Epidermal melanocyte (primary cell): ENCODE results near the gene TBC1D30.

Experiments
- DNase-seq: peaks from one replicate; pipeline ENCODE4 v3.0.0; 2011; ENCODE audit warnings: low spot score; ENCODE audit not compliant: insufficient read length

TBC1D30 gene

DNA sequence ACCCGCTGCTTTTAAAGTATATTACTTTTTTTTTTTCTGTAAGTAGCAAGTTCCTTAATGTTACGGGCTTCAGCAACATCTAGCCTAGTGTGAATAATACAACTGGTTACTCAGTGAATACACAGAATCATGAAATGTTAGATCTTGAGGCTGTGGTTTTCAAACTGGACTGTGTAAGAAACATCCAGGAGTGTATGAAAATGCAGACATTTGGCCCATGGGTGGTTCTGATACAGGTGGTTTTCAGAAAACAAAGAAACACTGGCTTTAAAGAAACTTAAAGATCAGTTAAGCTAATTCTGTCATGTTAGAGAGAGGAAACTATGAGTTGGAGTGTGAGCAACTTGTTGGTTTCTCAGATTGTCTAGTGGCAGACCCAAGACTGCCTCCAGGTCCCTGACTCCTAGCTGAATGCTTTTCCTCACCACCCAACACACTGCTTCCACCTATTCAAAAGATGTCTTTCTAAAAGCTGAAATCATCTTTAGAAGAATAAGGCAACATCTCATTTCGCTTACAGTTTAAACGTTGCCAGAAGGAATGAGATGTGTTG lies 36.1 kb downstream of the TBC1D30 start:
- DNase-seq = no peak

- no peak for DNase-seq
These were observed 39.9 kb downstream of the TBC1D30 start for GRCh38 chr12:64864319-64864718.

- DNase-seq = no peak
These were observed 50.7 kb downstream of the TBC1D30 start for GRCh38 chr12:64875186-64875585.

DNA sequence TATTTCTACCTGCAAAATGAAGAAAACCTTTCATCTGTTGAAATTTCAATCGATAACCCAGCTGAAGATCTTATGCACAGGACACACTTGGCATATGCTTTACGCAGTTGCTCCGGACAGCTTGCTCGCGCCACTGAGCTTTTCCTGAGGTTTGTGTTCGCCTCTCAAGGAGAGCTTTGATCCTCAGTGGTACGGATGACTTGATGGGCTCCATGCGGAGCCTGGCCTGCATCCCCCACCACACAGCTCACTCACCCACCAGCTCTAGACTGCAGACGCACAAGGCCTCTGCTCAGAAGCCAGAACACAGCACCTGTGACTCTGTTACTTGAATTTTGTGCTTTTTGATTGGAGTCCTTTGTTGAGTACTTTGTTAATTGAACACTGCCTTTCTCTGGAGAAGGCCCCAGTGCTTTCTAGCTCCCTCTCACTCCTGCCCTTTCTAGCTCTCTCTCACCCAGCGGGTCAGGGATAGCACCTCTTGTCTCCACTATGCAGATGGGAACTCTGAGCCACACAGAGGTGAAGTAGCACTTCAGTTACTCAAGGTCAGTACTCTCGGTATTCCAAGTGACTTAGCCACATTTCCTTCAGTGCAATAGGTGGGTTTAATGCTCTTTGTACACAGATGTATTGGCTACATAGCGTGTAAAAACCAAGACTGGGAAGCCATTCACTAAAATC lies 52.1 kb downstream of the TBC1D30 start:
- no peak for DNase-seq

GRCh38 chr12:64877363-64878004 lies 53.0 kb downstream of the TBC1D30 start:
- no peak for DNase-seq

GRCh38 chr12:64882687-64883086 lies 58.2 kb downstream of the TBC1D30 start:
- no peak for DNase-seq

GRCh38 chr12:64883264-64884163 lies 59.1 kb downstream of the TBC1D30 start:
- DNase-seq = no peak

- no peak for DNase-seq
These were observed 59.7 kb downstream of the TBC1D30 start for GRCh38 chr12:64884164-64884542.

DNA sequence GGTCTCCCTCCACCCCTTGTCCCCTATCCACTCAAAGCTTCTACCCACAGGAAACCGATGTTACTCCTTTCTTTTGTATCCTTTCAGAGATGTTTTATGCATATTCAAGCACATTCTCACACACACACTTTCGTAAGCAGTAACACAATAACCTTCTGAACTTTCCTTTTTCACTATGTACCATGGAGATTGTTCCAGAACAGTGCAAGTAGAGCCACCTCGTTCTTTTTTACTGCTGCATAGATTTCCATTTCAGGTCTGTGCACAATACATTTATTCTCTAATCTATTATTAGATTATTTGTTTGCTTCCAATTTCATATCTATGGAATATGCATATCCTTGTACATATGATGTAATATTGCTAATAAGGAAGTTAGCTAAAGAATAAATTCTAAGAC lies 60.3 kb downstream of the TBC1D30 start:
- DNase-seq = no peak

- DNase-seq = no peak
These were observed 65.2 kb downstream of the TBC1D30 start for GRCh38 chr12:64889434-64890216.

DNA sequence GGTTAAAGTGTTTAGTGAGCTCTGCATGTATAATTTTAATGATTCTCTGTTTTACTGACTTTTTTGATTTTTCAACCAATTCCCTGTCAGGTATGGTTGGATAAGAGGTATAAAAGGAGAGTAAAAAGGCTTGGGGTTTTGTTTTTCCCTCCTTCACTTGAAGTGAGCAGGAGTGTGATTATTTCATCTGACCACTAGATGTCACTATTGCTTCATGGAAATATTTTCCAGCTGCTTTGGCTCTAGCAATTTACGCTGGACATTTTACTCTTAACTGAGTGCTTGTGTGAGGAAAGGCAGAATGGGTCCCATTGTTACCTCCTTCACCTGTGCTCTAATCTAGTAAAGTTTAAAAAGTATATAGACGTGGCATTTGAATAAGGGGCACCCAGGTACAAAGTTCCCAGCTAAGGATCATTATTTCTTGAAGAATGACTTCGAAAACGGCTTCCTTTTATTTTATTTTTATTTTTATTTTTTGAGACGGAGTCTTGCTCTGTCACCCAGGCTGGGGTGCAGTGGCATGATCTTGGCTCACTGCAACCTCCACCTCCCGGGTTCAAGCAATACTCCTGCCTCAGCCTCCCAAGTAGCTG lies 66.5 kb downstream of the TBC1D30 start:
- DNase-seq = peak; percentile 45

- no peak for DNase-seq
These were observed 67.2 kb downstream of the TBC1D30 start for GRCh38 chr12:64891629-64892028.

DNA sequence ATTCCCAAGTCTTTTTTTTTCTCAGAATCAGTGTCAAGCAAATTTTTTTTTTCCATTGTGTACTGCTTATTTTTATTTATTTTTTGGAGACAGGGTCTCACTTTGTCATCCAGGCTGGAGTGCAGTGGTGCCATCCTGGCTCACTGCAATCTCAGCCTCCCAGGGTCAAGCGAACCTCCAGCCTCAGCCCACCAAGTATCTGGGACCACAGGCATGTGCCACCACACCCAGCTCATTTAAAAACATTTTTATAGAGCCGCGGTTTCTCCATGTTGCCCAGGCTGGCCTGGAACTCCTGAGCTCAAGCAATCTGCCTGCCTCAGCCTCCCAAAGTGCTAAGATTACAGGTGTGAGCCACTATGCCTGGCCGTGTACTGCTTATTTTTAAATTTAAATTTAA lies 68.1 kb downstream of the TBC1D30 start:
- DNase-seq = no peak

DNA sequence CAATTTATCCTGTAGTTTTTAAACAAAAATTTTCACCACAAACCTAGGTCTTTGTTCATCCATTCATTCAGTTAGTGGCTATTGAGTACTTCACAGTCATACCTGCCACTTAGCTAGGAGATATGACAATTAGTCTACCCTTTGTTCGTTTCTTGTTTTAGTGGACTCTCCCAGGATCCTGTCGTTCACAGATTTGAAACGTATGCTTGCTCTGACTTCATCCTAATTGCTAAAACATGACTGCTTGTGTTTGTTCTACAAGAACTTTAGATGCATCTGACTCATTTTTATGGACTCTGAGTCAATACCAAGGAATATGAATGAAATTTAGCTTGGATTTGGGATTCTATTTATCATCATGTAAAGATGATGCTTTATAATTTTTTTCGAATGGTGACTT lies 69.5 kb downstream of the TBC1D30 start:
- DNase-seq = no peak

DNA sequence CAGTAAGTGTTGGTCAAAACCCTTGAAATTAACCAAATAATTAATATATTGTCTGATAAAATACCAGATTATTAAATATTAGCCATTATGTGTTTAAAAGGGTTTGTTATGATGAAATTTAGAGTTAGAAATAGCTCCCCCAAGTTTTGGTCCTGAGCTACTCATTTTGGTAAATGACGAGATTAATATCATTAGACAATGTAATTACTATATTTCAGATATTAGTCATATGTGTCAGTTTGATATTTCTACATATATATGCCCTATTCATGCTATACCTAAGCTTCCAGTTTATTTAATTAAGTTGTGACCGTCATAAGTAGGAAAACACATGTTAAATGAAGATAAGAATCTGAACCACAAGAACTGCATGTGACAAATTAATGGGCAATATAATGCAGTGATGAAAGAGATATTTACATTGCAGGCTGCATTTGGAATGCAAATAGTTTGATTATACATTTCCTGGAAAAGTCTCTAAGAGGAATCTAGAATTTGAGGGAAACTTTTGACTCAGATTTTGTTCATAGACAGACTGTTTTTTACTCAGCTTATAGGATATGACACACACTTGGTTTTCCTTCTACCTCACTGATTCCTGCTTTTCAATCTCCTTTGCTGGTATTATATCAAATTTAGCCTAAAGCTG lies 70.5 kb downstream of the TBC1D30 start:
- DNase-seq = no peak

DNA sequence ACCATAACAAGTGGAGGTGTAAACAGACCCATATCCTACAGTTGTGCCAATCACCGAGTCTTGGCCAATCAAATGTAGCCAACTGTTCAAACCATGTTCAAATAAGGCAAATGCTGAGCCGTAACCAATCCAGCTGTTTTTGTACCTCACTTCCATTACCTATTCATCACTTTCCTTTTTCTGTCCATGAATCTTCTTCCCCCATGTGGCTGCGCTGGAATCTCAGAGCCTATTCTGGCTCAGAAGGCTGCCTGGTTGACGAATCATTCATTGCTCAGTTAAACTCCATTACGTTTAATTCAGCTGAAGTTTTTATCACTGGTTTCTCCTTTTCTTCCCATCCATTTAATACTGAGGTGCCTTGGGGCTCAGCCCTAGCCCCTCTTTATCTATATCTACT lies 71.1 kb downstream of the TBC1D30 start:
- DNase-seq = no peak

- DNase-seq = peak; percentile 23
These were observed 76.1 kb downstream of the TBC1D30 start for GRCh38 chr12:64900540-64900939.

DNA sequence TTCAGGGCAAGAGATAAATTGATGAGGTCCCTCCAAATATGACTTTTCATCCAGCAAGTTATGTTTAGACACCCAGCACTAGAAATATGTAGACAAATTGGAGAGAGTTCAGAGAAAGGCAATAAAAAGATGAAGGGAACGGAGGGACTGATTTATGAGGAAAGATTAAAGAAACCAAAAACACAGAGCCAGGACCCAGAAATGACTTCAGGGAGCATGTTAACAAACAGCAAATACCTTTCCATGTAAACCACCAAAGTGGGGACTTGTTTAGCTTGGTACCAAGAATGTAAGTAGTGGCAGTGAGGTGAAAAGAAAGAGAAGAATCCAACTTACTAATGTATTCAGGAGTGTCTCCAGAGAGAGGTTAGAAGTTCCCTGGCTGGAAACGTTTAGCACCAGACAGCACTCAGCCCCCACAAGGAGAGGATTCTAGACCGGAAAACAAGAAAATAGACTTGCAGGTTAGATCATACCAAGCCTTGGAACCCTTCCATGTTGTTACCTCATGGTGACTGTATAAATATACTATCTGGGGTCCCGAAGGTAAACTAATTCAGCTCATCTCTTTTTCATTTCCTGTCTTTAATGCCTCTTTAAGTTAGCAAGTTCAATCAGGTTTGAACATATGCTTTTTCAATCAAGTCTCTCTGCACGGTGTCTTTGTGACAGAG lies 79.2 kb downstream of the TBC1D30 start:
- no peak for DNase-seq

DNA sequence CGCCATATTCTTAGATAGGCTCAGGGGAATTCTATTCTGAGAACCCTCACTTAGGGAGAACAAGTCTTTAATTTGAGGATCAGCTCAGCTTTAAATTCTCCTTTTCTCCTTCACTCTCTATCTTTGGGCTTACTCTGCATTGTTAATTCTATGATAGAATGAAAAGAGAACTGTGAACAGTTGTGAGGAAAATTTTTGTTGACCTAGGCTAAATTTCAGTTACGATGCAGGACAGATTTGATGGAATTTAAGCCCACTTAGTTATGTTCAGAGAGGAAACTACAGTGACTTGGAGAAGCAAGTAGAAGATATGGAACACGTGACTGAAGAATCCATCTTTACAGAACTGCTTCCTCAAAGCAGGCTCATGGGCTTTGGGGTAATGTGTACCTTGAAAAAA lies 82.7 kb downstream of the TBC1D30 start:
- DNase-seq = no peak

DNA sequence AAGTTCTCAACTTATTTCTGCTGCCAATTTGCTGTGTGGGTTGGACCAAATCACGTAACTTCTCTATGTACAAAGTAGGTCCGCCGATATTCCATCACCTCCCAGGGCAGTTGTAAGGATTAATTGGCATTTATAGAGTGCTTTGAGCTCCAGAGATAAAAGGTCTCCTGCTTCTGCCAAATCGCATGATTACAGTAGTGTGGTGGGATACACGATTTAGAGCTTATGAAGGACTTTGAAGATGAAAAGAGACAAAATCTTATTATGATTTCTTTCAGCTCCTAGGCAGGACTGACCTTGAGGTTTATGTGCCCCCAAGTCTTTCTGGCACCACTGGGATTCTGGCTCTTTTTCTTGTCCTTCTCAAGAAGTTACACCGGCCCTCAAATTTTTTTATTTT lies 84.7 kb downstream of the TBC1D30 start:
- DNase-seq = no peak
